WTC11 (cell line): ENCODE data around the gene SERPINA9. TPM values are rescaled to one million over a fixed set of nuclear protein-coding genes. Genes with fewer than 3 reads are reported as not detected.

Source experiments
- ATAC-seq: fragments of 200-7000 bp; cut with Tn5 transposase; 2 replicates; pipeline ENCODE4 v1.10.0; 2021; ENCODE audit warnings: mild to moderate bottlenecking, moderate library complexity
- Bru-seq: library from RNA; stranded (reverse); fragments of 400-500 nt; gene quantifications from one replicate; lab custom pipeline; 2021; lab: Mats Ljungman, UMichigan
- CTCF ChIA-PET: fragments of 300-600 bp; sonication (Branson Sonifier 250); formaldehyde crosslinking; loops from one replicate; lab custom pipeline; 2021; ENCODE audit warnings: antibody characterized with exemption; lab: Charles Lee
- POLR2A ChIA-PET: fragments of 350-600 bp; sonication (Branson Sonifier 250); formaldehyde crosslinking; loops from one replicate; lab custom pipeline; 2021; ENCODE audit warnings: antibody characterized with exemption; lab: Charles Lee
- DNase-seq: peaks from one replicate; pipeline ENCODE4 v3.0.0; 2021; ENCODE audit warnings: low spot score
- H3K27ac Mint-ChIP-seq: 2 replicates; pipeline ENCODE4 v1.8.0; 2021; ENCODE audit warnings: mixed read lengths
- H3K27me3 Mint-ChIP-seq: 2 replicates; pipeline ENCODE4 v1.8.0; 2021; ENCODE audit warnings: low read depth, mild to moderate bottlenecking, moderate library complexity, mixed read lengths
- H3K36me3 Mint-ChIP-seq: 2 replicates; pipeline ENCODE4 v1.8.0; 2021; ENCODE audit warnings: mixed read lengths
- H3K4me1 Mint-ChIP-seq: 2 replicates; pipeline ENCODE4 v1.8.0; 2022; ENCODE audit warnings: mixed read lengths
- H3K4me3 Mint-ChIP-seq: 2 replicates; pipeline ENCODE4 v1.8.0; 2021; ENCODE audit warnings: mild to moderate bottlenecking, moderate library complexity, mixed read lengths
- H3K9me3 Mint-ChIP-seq: 2 replicates; pipeline ENCODE4 v1.8.0; 2021; ENCODE audit warnings: mixed read lengths
- CBFB ChIP-seq: sonication (generic); formaldehyde crosslinking; IDR thresholded peaks from 2 replicates; pipeline ENCODE4 v1.8.1; 2022; ENCODE audit warnings: mild to moderate bottlenecking, low read depth, missing genetic modification reagents
- ELF4 ChIP-seq: sonication (generic); formaldehyde crosslinking; IDR thresholded peaks from 2 replicates; pipeline ENCODE4 v1.8.1; 2022; ENCODE audit warnings: low read depth, mild to moderate bottlenecking, moderate library complexity, missing genetic modification reagents
- ESRRA ChIP-seq: sonication (generic); formaldehyde crosslinking; IDR thresholded peaks from 2 replicates; pipeline ENCODE4 v1.8.1; 2022; ENCODE audit warnings: mild to moderate bottlenecking, missing genetic modification reagents, borderline replicate concordance
- HMGA2 ChIP-seq: fragments of 250-450 bp; sonication (Bioruptor Pico); IDR thresholded peaks from 2 replicates; pipeline ENCODE4 v1.4.0; 2021; ENCODE audit warnings: mild to moderate bottlenecking, moderate library complexity
- MYBL2 ChIP-seq: sonication (generic); formaldehyde crosslinking; IDR thresholded peaks from 2 replicates; pipeline ENCODE4 v1.8.1; 2023; ENCODE audit warnings: mild to moderate bottlenecking, moderate library complexity, missing genetic modification reagents
- NR1H2 ChIP-seq: sonication (generic); formaldehyde crosslinking; IDR thresholded peaks from 2 replicates; pipeline ENCODE4 v1.9.0; 2021; ENCODE audit warnings: mild to moderate bottlenecking, moderate library complexity, missing genetic modification reagents
- SP1 ChIP-seq: sonication (generic); formaldehyde crosslinking; conservative IDR thresholded peaks from 2 replicates; pipeline ENCODE4 v1.8.1; 2022; ENCODE audit warnings: missing genetic modification reagents
- TEAD4 ChIP-seq: sonication (generic); formaldehyde crosslinking; IDR thresholded peaks from 2 replicates; pipeline ENCODE4 v1.8.0; 2022; ENCODE audit warnings: mild to moderate bottlenecking, missing genetic modification reagents
- TP53 ChIP-seq: sonication (generic); formaldehyde crosslinking; IDR thresholded peaks from 2 replicates; pipeline ENCODE4 v1.8.1; 2023; ENCODE audit warnings: mild to moderate bottlenecking, missing genetic modification reagents
- ZNF219 ChIP-seq: sonication (generic); formaldehyde crosslinking; IDR thresholded peaks from 2 replicates; pipeline ENCODE4 v1.8.0; 2023; ENCODE audit warnings: missing genetic modification reagents, mild to moderate bottlenecking, borderline replicate concordance
- ZNF263 ChIP-seq: sonication (generic); formaldehyde crosslinking; IDR thresholded peaks from 2 replicates; pipeline ENCODE4 v1.8.1; 2022; ENCODE audit warnings: low read depth, mild to moderate bottlenecking, moderate library complexity, missing genetic modification reagents
- ZNF317 ChIP-seq: sonication (generic); formaldehyde crosslinking; IDR thresholded peaks from 2 replicates; pipeline ENCODE4 v1.8.1; 2023; ENCODE audit warnings: low read depth, mild to moderate bottlenecking, moderate library complexity, missing genetic modification reagents, borderline replicate concordance
- ZNF423 ChIP-seq: fragments of 250-450 bp; sonication (Bioruptor Pico); IDR thresholded peaks from 2 replicates; pipeline ENCODE4 v2.1.2; 2022; ENCODE audit warnings: mild to moderate bottlenecking, moderate library complexity
- long read RNA-seq, 3 experiments: library from RNA in 1 of 3; library from capped mRNA in 1 of 3; library from polyadenylated mRNA in 1 of 3; unstranded in 2 of 3; stranded (forward) in 1 of 3; transcript quantifications; one replicate each; pipeline ENCODE4 v2.0.0, GENCODE V29; 2021
- total RNA-seq: library from RNA; stranded (reverse); gene quantifications from 3 replicates; pipeline ENCODE4 v1.2.3, GENCODE V29; 2021
- TF ChIP-seq, protein P1 (sequence below): sonication (generic); formaldehyde crosslinking; conservative IDR thresholded peaks from 2 replicates; pipeline ENCODE4 v1.8.1; 2022; ENCODE audit warnings: mild to moderate bottlenecking, missing genetic modification reagents
- TF ChIP-seq, protein P2 (sequence below): sonication (generic); formaldehyde crosslinking; IDR thresholded peaks from 2 replicates; pipeline ENCODE4 v1.8.1; 2022; ENCODE audit warnings: missing genetic modification reagents, borderline replicate concordance
- TF ChIP-seq, protein P3 (sequence below): sonication (generic); formaldehyde crosslinking; IDR thresholded peaks from 2 replicates; pipeline ENCODE4 v1.8.0; 2022; ENCODE audit warnings: missing genetic modification reagents
- TF ChIP-seq, protein P4 (sequence below): fragments of 250-450 bp; sonication (Bioruptor Pico); IDR thresholded peaks from 2 replicates; pipeline ENCODE4 v2.1.2; 2022; ENCODE audit warnings: mild to moderate bottlenecking, moderate library complexity
- TF ChIP-seq, protein P5 (sequence below): fragments of 250-450 bp; sonication (Bioruptor Pico); IDR thresholded peaks from 2 replicates; pipeline ENCODE4 v1.9.0; 2021; ENCODE audit warnings: mild to moderate bottlenecking
- TF ChIP-seq, protein P6 (sequence below): sonication (generic); formaldehyde crosslinking; IDR thresholded peaks from 2 replicates; pipeline ENCODE4 v1.8.0; 2022; ENCODE audit warnings: mild to moderate bottlenecking, missing genetic modification reagents

Gene SERPINA9, protein sequence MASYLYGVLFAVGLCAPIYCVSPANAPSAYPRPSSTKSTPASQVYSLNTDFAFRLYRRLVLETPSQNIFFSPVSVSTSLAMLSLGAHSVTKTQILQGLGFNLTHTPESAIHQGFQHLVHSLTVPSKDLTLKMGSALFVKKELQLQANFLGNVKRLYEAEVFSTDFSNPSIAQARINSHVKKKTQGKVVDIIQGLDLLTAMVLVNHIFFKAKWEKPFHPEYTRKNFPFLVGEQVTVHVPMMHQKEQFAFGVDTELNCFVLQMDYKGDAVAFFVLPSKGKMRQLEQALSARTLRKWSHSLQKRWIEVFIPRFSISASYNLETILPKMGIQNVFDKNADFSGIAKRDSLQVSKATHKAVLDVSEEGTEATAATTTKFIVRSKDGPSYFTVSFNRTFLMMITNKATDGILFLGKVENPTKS
- not detected in 3 replicates for total RNA-seq
- Bru-seq, nascent RNA, result not detected
- long read RNA-seq, experiment 1, result 0 reads
- long read RNA-seq, experiment 2, result 0 reads
- long read RNA-seq, experiment 3, result 0 reads

DNA sequence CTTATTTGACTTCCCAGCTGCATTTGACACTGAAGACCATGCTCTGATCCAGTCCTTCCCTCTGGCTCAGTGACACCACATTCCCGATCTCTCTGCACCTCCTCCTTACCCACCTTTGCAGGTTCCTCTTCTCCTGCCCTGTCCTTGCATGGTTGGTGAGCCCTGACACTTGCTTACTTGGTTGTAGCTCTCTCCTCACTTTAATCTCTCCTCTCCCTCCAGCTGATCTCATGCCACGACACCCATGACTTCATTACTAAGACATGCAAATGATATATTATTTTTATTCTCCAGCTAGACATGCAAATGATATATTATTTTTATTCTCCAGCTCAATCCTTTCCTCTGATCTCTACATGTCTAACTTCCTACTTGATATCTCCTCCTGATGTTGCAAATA lies at the start of gene SERPINA9:
TSS of gene SERPINA9 (minus strand) at position 175 of the 400 bp plus-strand sequence. CDS start 6,357 bp downstream, outside the sequence.
- CTCF ChIA-PET, result interaction anchor here (1.6 to 6.8 kb wide), 3 partner anchors 10 to 69 kb away, joined by 3 to 61 read pairs (median 6); no protein-coding TSS in a partner anchor

More for the DNA sequence above, at the start of gene SERPINA9:
- DNase-seq (no peak), ATAC-seq (no peak)
- no peak for TF ChIP-seq ZNF317
- TF ChIP-seq, protein P1, sequence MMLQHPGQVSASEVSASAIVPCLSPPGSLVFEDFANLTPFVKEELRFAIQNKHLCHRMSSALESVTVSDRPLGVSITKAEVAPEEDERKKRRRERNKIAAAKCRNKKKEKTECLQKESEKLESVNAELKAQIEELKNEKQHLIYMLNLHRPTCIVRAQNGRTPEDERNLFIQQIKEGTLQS (CRISPR knock-in tag), result no peak
- TF ChIP-seq ZNF423, result no peak
- TF ChIP-seq ESRRA (CRISPR knock-in tag), result no peak
- TF ChIP-seq NR1H2, result no peak
- no peak for TF ChIP-seq SP1 (CRISPR knock-in tag)
- no peak for TF ChIP-seq TEAD4 (CRISPR knock-in tag)
- TF ChIP-seq, protein P2, sequence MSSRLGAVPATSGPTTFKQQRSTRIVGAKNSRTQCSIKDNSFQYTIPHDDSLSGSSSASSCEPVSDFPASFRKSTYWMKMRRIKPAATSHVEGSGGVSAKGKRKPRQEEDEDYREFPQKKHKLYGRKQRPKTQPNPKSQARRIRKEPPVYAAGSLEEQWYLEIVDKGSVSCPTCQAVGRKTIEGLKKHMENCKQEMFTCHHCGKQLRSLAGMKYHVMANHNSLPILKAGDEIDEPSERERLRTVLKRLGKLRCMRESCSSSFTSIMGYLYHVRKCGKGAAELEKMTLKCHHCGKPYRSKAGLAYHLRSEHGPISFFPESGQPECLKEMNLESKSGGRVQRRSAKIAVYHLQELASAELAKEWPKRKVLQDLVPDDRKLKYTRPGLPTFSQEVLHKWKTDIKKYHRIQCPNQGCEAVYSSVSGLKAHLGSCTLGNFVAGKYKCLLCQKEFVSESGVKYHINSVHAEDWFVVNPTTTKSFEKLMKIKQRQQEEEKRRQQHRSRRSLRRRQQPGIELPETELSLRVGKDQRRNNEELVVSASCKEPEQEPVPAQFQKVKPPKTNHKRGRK (CRISPR knock-in tag), result no peak
- TF ChIP-seq, protein P3, sequence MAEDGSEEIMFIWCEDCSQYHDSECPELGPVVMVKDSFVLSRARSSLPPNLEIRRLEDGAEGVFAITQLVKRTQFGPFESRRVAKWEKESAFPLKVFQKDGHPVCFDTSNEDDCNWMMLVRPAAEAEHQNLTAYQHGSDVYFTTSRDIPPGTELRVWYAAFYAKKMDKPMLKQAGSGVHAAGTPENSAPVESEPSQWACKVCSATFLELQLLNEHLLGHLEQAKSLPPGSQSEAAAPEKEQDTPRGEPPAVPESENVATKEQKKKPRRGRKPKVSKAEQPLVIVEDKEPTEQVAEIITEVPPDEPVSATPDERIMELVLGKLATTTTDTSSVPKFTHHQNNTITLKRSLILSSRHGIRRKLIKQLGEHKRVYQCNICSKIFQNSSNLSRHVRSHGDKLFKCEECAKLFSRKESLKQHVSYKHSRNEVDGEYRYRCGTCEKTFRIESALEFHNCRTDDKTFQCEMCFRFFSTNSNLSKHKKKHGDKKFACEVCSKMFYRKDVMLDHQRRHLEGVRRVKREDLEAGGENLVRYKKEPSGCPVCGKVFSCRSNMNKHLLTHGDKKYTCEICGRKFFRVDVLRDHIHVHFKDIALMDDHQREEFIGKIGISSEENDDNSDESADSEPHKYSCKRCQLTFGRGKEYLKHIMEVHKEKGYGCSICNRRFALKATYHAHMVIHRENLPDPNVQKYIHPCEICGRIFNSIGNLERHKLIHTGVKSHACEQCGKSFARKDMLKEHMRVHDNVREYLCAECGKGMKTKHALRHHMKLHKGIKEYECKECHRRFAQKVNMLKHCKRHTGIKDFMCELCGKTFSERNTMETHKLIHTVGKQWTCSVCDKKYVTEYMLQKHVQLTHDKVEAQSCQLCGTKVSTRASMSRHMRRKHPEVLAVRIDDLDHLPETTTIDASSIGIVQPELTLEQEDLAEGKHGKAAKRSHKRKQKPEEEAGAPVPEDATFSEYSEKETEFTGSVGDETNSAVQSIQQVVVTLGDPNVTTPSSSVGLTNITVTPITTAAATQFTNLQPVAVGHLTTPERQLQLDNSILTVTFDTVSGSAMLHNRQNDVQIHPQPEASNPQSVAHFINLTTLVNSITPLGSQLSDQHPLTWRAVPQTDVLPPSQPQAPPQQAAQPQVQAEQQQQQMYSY (CRISPR knock-in tag), result no peak
- TF ChIP-seq, protein P4, sequence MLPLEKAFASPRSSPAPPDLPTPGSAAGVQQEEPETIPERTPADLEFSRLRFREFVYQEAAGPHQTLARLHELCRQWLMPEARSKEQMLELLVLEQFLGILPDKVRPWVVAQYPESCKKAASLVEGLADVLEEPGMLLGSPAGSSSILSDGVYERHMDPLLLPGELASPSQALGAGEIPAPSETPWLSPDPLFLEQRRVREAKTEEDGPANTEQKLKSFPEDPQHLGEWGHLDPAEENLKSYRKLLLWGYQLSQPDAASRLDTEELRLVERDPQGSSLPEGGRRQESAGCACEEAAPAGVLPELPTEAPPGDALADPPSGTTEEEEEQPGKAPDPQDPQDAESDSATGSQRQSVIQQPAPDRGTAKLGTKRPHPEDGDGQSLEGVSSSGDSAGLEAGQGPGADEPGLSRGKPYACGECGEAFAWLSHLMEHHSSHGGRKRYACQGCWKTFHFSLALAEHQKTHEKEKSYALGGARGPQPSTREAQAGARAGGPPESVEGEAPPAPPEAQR (CRISPR knock-in tag), result no peak
- TF ChIP-seq CBFB (CRISPR knock-in tag), result no peak
- no peak for TF ChIP-seq MYBL2 (CRISPR knock-in tag)
- no peak for TF ChIP-seq TP53 (CRISPR knock-in tag)
- TF ChIP-seq ZNF219 (CRISPR knock-in tag), result no peak
- TF ChIP-seq, protein P5, sequence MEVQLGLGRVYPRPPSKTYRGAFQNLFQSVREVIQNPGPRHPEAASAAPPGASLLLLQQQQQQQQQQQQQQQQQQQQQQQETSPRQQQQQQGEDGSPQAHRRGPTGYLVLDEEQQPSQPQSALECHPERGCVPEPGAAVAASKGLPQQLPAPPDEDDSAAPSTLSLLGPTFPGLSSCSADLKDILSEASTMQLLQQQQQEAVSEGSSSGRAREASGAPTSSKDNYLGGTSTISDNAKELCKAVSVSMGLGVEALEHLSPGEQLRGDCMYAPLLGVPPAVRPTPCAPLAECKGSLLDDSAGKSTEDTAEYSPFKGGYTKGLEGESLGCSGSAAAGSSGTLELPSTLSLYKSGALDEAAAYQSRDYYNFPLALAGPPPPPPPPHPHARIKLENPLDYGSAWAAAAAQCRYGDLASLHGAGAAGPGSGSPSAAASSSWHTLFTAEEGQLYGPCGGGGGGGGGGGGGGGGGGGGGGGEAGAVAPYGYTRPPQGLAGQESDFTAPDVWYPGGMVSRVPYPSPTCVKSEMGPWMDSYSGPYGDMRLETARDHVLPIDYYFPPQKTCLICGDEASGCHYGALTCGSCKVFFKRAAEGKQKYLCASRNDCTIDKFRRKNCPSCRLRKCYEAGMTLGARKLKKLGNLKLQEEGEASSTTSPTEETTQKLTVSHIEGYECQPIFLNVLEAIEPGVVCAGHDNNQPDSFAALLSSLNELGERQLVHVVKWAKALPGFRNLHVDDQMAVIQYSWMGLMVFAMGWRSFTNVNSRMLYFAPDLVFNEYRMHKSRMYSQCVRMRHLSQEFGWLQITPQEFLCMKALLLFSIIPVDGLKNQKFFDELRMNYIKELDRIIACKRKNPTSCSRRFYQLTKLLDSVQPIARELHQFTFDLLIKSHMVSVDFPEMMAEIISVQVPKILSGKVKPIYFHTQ (CRISPR knock-in tag), result no peak
- TF ChIP-seq ZNF263 (CRISPR knock-in tag), result no peak
- TF ChIP-seq, protein P6, sequence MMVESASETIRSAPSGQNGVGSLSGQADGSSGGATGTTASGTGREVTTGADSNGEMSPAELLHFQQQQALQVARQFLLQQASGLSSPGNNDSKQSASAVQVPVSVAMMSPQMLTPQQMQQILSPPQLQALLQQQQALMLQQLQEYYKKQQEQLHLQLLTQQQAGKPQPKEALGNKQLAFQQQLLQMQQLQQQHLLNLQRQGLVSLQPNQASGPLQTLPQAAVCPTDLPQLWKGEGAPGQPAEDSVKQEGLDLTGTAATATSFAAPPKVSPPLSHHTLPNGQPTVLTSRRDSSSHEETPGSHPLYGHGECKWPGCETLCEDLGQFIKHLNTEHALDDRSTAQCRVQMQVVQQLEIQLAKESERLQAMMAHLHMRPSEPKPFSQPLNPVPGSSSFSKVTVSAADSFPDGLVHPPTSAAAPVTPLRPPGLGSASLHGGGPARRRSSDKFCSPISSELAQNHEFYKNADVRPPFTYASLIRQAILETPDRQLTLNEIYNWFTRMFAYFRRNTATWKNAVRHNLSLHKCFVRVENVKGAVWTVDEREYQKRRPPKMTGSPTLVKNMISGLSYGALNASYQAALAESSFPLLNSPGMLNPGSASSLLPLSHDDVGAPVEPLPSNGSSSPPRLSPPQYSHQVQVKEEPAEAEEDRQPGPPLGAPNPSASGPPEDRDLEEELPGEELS (CRISPR knock-in tag), result no peak
- no peak for TF ChIP-seq HMGA2 (CRISPR knock-in tag)
- TF ChIP-seq ELF4, result no peak
- peaks cover 26% of the 10 kb centered on the region for H3K9me3 Mint-ChIP-seq
- no peak within 1 kb of the TSS for H3K27ac Mint-ChIP-seq
- H3K27me3 Mint-ChIP-seq, result peaks cover 7% of the 10 kb centered on the region; the same call in 1 of the 2 replicates
- no peaks in the 10 kb centered on the region for H3K4me1 Mint-ChIP-seq
- POLR2A ChIA-PET, result no interaction called here
- H3K36me3 Mint-ChIP-seq, result peaks cover 16% of the 10 kb centered on the region
- no peak within 1 kb of the TSS for H3K4me3 Mint-ChIP-seq
